A673 (cell line): ENCODE measurements around the gene TM7SF3. TPM values are rescaled to one million over a fixed set of nuclear protein-coding genes. Genes with fewer than 3 reads are reported as not detected.
A peak's percentile ranks its signal among the peaks of the same experiment; 100 is the strongest.

Source experiments
- BruUV-seq: library from RNA; stranded (reverse); fragments of 400-500 nt; replicated peaks from 2 replicates; lab custom pipeline; 2021; lab: Mats Ljungman, UMichigan
- CTCF ChIA-PET: fragments of 300-600 bp; sonication (Branson Sonifier 250); formaldehyde crosslinking; loops from one replicate; lab custom pipeline; 2022; ENCODE audit warnings: antibody characterized with exemption; lab: Charles Lee
- POLR2A ChIA-PET: fragments of 300-600 bp; sonication (Branson Sonifier 250); formaldehyde crosslinking; loops from one replicate; lab custom pipeline; 2022; ENCODE audit warnings: antibody characterized with exemption; ENCODE audit not compliant: low non-redundant PET; lab: Charles Lee
- DNase-seq: peaks from one replicate; pipeline ENCODE4 v3.0.0-alpha.2; 2015; ENCODE audit warnings: low spot score
- H3K27ac ChIP-seq: fragments of 200-600 bp; sonication (generic); 2 replicates; pipeline ENCODE4 v1.5.1; 2016; ENCODE audit warnings: mixed run types, low read depth, mild to moderate bottlenecking, mixed read lengths, antibody characterized with exemption, low read length; ENCODE audit not compliant: poor library complexity, severe bottlenecking
- H3K27me3 ChIP-seq: fragments of 200-600 bp; sonication (generic); replicated peaks from 2 replicates; pipeline ENCODE4 v1.6.1; 2017; ENCODE audit warnings: mixed run types, low read depth, mild to moderate bottlenecking, mixed read lengths, antibody characterized with exemption, low read length; ENCODE audit not compliant: insufficient read depth, poor library complexity
- H3K36me3 ChIP-seq: fragments of 200-600 bp; sonication (generic); 2 replicates; pipeline ENCODE4 v1.6.1; 2016; ENCODE audit warnings: mixed run types, mild to moderate bottlenecking, mixed read lengths, antibody characterized with exemption, low read length; ENCODE audit not compliant: insufficient read depth, poor library complexity, severe bottlenecking
- H3K4me1 ChIP-seq: fragments of 200-600 bp; sonication (generic); 2 replicates; pipeline ENCODE4 v1.6.1; 2017; ENCODE audit warnings: mixed run types, mild to moderate bottlenecking, mixed read lengths, antibody characterized with exemption, low read length; ENCODE audit not compliant: insufficient read depth, poor library complexity, severe bottlenecking
- H3K4me3 ChIP-seq: fragments of 200-600 bp; sonication (generic); 2 replicates; pipeline ENCODE4 v1.5.1; 2016; ENCODE audit warnings: low read depth, mixed run types, mild to moderate bottlenecking, mixed read lengths, low read length; ENCODE audit not compliant: poor library complexity, severe bottlenecking
- H3K9me3 ChIP-seq: fragments of 200-600 bp; sonication (generic); 2 replicates; pipeline ENCODE4 v1.6.1; 2016; ENCODE audit warnings: mixed run types, low read depth, mild to moderate bottlenecking, mixed read lengths, antibody characterized with exemption, low read length; ENCODE audit not compliant: poor library complexity, severe bottlenecking
- CTCF ChIP-seq: fragments of 300-800, 200-600 bp; sonication (generic); conservative IDR thresholded peaks from 2 replicates; pipeline ENCODE4 v1.5.1; 2017; ENCODE audit warnings: low read depth, mild to moderate bottlenecking, antibody characterized with exemption, low read length, moderate library complexity, mixed read lengths
- EZH2 ChIP-seq: fragments of 200-600 bp; sonication (generic); IDR thresholded peaks from 2 replicates; pipeline ENCODE4 v1.6.1; 2017; ENCODE audit warnings: borderline replicate concordance, low read depth, mild to moderate bottlenecking, mixed read lengths, antibody characterized with exemption, low read length; ENCODE audit not compliant: poor library complexity, severe bottlenecking
- intact Hi-C: fragments of 100-400 bp; cut with micrococcal nuclease; formaldehyde crosslinking; loops from one replicate; pipeline ENCODE4 v1.10.0; 2022; ENCODE audit not compliant: unreplicated experiment
- total RNA-seq: library from RNA; stranded (reverse); gene quantifications from 2 replicates; pipeline ENCODE4 v1.2.3, GENCODE V29; 2021

TM7SF3 gene
- total RNA-seq, 1 experiment from 2014 or later, result 53.5 TPM

GRCh38 chr12:27002141-27002540 lies 12.0 kb downstream of the TM7SF3 start:
- TF ChIP-seq CTCF, result no peak
- Histone ChIP-seq H3K36me3 (no peaks in the 10 kb centered on the region), H3K4me1 (peaks cover 42% of the 10 kb centered on the region), H3K9me3 (no peaks in the 10 kb centered on the region), H3K27me3 (no peaks in the 10 kb centered on the region), H3K27ac (no peak overlapping the region), H3K4me3 (no peak overlapping the region)
- no peak for DNase-seq
- ChIA-PET POLR2A (no interaction called here), CTCF (no interaction called here)
- intact Hi-C loops, result no loop called here
- BruUV-seq, result no TSS peak

GRCh38 chr12:27001663-27002062 lies 12.5 kb downstream of the TM7SF3 start:
- H3K27me3 ChIP-seq, result no peaks in the 10 kb centered on the region
- DNase-seq, result peak; percentile 35
- H3K4me3 ChIP-seq, result no peak overlapping the region
- no peaks in the 10 kb centered on the region for H3K36me3 ChIP-seq
- no peaks in the 10 kb centered on the region for H3K9me3 ChIP-seq
- POLR2A ChIA-PET, result no interaction called here
- intact Hi-C loops, result no loop called here
- CTCF ChIA-PET, result no interaction called here
- H3K4me1 ChIP-seq, result peaks cover 42% of the 10 kb centered on the region
- no TSS peak for BruUV-seq
- H3K27ac ChIP-seq, result no peak overlapping the region
- TF ChIP-seq CTCF (no peak), EZH2 (no peak)

DNA sequence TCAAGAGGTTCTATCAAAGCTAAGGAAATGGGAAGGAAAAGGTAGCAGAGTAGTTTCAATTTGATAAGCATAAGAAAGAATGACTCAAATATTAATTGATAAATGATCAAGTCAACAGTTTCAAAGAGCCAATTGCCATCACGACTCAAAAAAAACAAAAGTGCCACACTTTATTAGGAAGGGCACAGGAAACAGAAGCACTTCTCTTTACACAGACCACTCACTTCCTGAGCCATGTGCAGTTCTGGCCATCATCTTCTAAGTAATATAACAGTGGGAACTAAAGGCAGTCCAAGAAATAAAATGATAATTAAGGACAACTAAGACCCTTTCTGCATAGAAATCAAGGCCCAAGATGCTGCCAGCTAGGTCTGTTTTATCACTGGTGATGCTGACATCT lies 13.2 kb downstream of the TM7SF3 start:
- no peaks in the 10 kb centered on the region for H3K36me3 ChIP-seq
- no TSS peak for BruUV-seq
- ChIA-PET CTCF (no interaction called here), POLR2A (no interaction called here)
- H3K4me3 ChIP-seq, result no peak overlapping the region
- H3K27ac ChIP-seq, result no peak overlapping the region
- intact Hi-C loops, result no loop called here
- no peak for TF ChIP-seq CTCF
- no peak for TF ChIP-seq EZH2
- no peaks in the 10 kb centered on the region for H3K9me3 ChIP-seq
- H3K27me3 ChIP-seq, result no peaks in the 10 kb centered on the region
- H3K4me1 ChIP-seq, result peaks cover 42% of the 10 kb centered on the region
- no peak for DNase-seq
